Activated T-helper 17 cell treated with anti-CD3 and anti-CD28 coated beads, Interleukin-2, amount 50 U/mL, for 72 hours (primary cell): ENCODE results near the gene SMS. TPM values are rescaled to one million over a fixed set of nuclear protein-coding genes. Genes with fewer than 3 reads are reported as not detected.
A peak's percentile ranks its signal among the peaks of the same experiment; 100 is the strongest.

ENCODE experiments used
- ATAC-seq: fragments of 150-1000 bp; cut with Tn5 transposase; replicated peaks from 2 replicates; pipeline ENCODE4 v1.10.0; 2021; ENCODE audit warnings: mild to moderate bottlenecking, moderate library complexity
- H3K27ac Mint-ChIP-seq: one replicate; pipeline ENCODE4 v1.8.0; 2022; ENCODE audit warnings: mixed read lengths
- H3K27me3 Mint-ChIP-seq: one replicate; pipeline ENCODE4 v1.8.0; 2022; ENCODE audit warnings: mixed read lengths
- H3K36me3 Mint-ChIP-seq: one replicate; pipeline ENCODE4 v1.8.0; 2022; ENCODE audit warnings: low read depth, mild to moderate bottlenecking, mixed read lengths
- H3K4me1 Mint-ChIP-seq: one replicate; pipeline ENCODE4 v1.8.0; 2022; ENCODE audit warnings: mixed read lengths
- H3K4me3 Mint-ChIP-seq: one replicate; pipeline ENCODE4 v1.8.0; 2022; ENCODE audit warnings: mild to moderate bottlenecking, mixed read lengths
- H3K9me3 Mint-ChIP-seq: one replicate; pipeline ENCODE4 v1.8.0; 2022; ENCODE audit warnings: mixed read lengths
- total RNA-seq, 2 donors: library from RNA; stranded (reverse); gene quantifications; one replicate each; pipeline ENCODE4 v1.2.3, GENCODE V29; 2022

SMS gene
- total RNA-seq, 2 donors from 2014 or later = 102 to 109 TPM

GRCh38 chrX:21978346-21978745 is 37.8 kb downstream of the SMS start:
- no peak overlapping the region for H3K4me3 Mint-ChIP-seq
- no peaks in the 10 kb centered on the region for H3K9me3 Mint-ChIP-seq
- ATAC-seq = no peak
- H3K36me3 Mint-ChIP-seq = peaks cover 56% of the 10 kb centered on the region
- H3K27me3 Mint-ChIP-seq = no peaks in the 10 kb centered on the region
- H3K27ac Mint-ChIP-seq = no peak overlapping the region
- H3K4me1 Mint-ChIP-seq = peaks cover 11% of the 10 kb centered on the region

DNA sequence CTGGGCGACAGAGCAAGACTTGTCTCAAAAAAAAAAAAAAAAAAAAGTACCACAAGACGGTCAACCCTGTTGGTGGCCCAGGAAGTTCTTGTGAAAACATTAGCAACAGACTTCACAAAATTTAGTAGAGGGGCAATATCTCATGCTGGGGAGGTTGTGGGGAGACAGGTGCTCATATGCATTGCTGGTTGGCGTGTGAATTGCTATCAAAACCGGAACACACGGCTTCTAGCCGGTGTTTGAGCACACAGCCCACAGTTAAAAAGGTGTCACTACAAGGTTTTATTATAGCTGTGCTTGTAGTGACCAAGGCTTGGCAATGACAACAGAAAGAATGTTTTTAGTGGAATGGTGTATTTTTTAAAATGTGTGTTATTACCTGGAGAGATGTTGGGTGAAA is 41.8 kb downstream of the SMS start:
- no peak for ATAC-seq
- H3K27me3 Mint-ChIP-seq = no peaks in the 10 kb centered on the region
- H3K4me1 Mint-ChIP-seq = no peaks in the 10 kb centered on the region
- H3K4me3 Mint-ChIP-seq = no peak overlapping the region
- peaks cover 50% of the 10 kb centered on the region for H3K36me3 Mint-ChIP-seq
- H3K27ac Mint-ChIP-seq = no peak overlapping the region
- H3K9me3 Mint-ChIP-seq = no peaks in the 10 kb centered on the region

GRCh38 chrX:21985332-21985777 is 44.8 kb downstream of the SMS start:
- Mint-ChIP-seq H3K9me3 (no peaks in the 10 kb centered on the region), H3K36me3 (peaks cover 58% of the 10 kb centered on the region), H3K4me3 (no peak overlapping the region), H3K4me1 (no peaks in the 10 kb centered on the region), H3K27me3 (no peaks in the 10 kb centered on the region), H3K27ac (no peak overlapping the region)
- peak; percentile 77 for ATAC-seq

- Mint-ChIP-seq H3K4me3 (no peak overlapping the region), H3K9me3 (no peaks in the 10 kb centered on the region), H3K36me3 (peaks cover 69% of the 10 kb centered on the region), H3K27me3 (no peaks in the 10 kb centered on the region), H3K27ac (no peak overlapping the region), H3K4me1 (no peaks in the 10 kb centered on the region)
- ATAC-seq = no peak
Measured at GRCh38 chrX:21986596-21986995, 46.1 kb downstream of the SMS start.

DNA sequence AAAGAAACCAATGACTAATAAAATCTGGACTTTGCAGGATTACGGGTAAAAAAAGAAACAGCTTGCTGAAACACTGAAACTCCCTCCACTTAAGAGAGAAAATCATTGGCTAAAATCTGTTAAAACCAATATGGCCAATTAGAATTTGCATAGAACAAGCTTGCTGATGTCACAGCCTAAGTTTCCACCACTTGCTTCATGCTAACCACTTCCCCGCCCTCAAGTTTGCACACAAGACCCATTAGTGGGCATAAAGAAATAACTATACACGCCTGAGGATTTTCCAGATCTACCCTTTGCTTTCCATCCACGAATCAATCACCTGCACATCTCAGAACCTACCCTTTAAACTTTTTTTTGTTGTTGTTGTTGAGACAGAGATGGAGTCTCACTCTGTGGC is 48.9 kb downstream of the SMS start:
- ATAC-seq = peak; percentile 66
- H3K36me3 Mint-ChIP-seq = peaks cover 92% of the 10 kb centered on the region

GRCh38 chrX:21990832-21991231 is 50.3 kb downstream of the SMS start:
- Mint-ChIP-seq H3K27ac (no peak overlapping the region), H3K9me3 (no peaks in the 10 kb centered on the region), H3K4me3 (peak overlapping the region; percentile 10), H3K4me1 (no peaks in the 10 kb centered on the region), H3K36me3 (peaks cover 89% of the 10 kb centered on the region), H3K27me3 (no peaks in the 10 kb centered on the region)
- ATAC-seq = peak; percentile 31

More for the DNA sequence above, 48.9 kb downstream of the SMS start:
- H3K27ac Mint-ChIP-seq = peak overlapping the region; percentile 36
- H3K9me3 Mint-ChIP-seq = no peaks in the 10 kb centered on the region
- H3K4me3 Mint-ChIP-seq = no peak overlapping the region
- H3K27me3 Mint-ChIP-seq = no peaks in the 10 kb centered on the region
- no peaks in the 10 kb centered on the region for H3K4me1 Mint-ChIP-seq

DNA sequence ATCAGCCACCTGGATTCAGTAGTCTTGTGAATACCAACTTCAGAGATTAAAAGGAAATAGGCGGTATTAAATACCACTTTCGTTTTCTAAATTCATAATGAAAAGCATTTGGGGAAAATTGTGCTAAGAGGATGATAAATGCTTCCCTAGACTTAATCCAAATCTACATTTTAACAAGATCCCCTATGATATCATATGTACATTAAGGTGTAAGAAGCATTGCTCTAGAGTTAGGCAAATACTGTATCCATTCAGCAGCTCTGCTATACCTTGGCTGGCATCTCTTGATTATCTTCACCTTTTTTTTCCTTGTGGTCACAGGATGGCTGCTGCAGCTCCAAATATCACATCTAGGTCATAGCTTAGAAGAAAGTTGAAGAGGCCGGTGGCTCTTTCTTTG is 51.0 kb downstream of the SMS start:
- Mint-ChIP-seq H3K9me3 (no peaks in the 10 kb centered on the region), H3K4me3 (no peak overlapping the region), H3K36me3 (peaks cover 86% of the 10 kb centered on the region), H3K27ac (peak overlapping the region; percentile 25), H3K27me3 (no peaks in the 10 kb centered on the region), H3K4me1 (no peaks in the 10 kb centered on the region)
- ATAC-seq = peak; percentile 48

DNA sequence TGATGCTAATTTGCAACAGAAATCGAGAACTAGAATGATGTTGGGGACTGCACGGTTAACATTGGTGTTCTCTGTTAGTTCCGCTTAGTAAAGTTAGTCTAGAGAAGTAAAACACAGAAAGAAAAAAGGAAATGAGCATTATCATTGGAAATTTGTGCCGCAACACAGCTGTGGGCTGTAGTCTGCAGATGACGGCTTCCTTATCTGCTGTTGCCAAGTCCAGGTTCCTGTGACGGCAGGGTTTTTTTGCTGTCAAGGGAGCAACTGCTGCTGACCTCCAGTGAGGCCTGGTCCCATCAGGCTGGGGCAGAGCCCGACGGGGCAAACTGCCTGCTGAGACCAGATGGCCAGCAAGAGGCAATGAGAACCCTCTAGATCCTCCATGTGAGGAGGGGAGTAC is 52.8 kb downstream of the SMS start:
- H3K27ac Mint-ChIP-seq = no peak overlapping the region
- no peaks in the 10 kb centered on the region for H3K4me1 Mint-ChIP-seq
- no peaks in the 10 kb centered on the region for H3K9me3 Mint-ChIP-seq
- ATAC-seq = no peak
- H3K4me3 Mint-ChIP-seq = no peak overlapping the region
- no peaks in the 10 kb centered on the region for H3K27me3 Mint-ChIP-seq
- H3K36me3 Mint-ChIP-seq = peaks cover 70% of the 10 kb centered on the region

- H3K27me3 Mint-ChIP-seq = no peaks in the 10 kb centered on the region
- H3K9me3 Mint-ChIP-seq = no peaks in the 10 kb centered on the region
- H3K4me1 Mint-ChIP-seq = no peaks in the 10 kb centered on the region
- no peak overlapping the region for H3K27ac Mint-ChIP-seq
- H3K4me3 Mint-ChIP-seq = no peak overlapping the region
- H3K36me3 Mint-ChIP-seq = peaks cover 34% of the 10 kb centered on the region
- ATAC-seq = no peak
Measured at GRCh38 chrX:21996872-21997455, 56.5 kb downstream of the SMS start.

DNA sequence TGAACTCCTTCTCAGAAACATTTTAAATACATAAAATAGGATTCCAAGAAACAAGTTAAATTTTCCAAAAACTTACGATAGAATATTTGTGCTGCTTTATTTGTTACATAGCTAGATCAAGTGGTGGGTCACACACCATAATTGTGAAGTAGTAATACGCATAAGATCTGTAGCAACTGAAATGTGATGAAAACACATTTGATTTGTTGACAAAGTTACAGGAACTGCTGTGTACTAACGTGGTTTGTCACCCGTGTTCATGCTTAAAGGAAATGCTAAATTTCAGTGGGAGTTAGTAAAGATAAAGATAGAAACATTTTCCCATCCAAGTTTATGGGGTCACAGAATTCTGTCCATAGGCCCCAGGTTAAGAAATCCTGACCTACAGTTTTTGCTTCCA is 57.5 kb downstream of the SMS start:
- H3K4me3 Mint-ChIP-seq = no peak overlapping the region
- H3K4me1 Mint-ChIP-seq = no peaks in the 10 kb centered on the region
- peaks cover 33% of the 10 kb centered on the region for H3K36me3 Mint-ChIP-seq
- no peaks in the 10 kb centered on the region for H3K9me3 Mint-ChIP-seq
- no peak overlapping the region for H3K27ac Mint-ChIP-seq
- ATAC-seq = no peak
- H3K27me3 Mint-ChIP-seq = no peaks in the 10 kb centered on the region

GRCh38 chrX:22004866-22005265 is 64.4 kb downstream of the SMS start:
- Mint-ChIP-seq H3K27ac (no peak overlapping the region), H3K27me3 (no peaks in the 10 kb centered on the region), H3K36me3 (peaks cover 17% of the 10 kb centered on the region), H3K4me3 (no peak overlapping the region), H3K9me3 (no peaks in the 10 kb centered on the region), H3K4me1 (no peaks in the 10 kb centered on the region)
- no peak for ATAC-seq

- H3K27ac Mint-ChIP-seq = no peak overlapping the region
- no peaks in the 10 kb centered on the region for H3K36me3 Mint-ChIP-seq
- H3K27me3 Mint-ChIP-seq = no peaks in the 10 kb centered on the region
- H3K9me3 Mint-ChIP-seq = no peaks in the 10 kb centered on the region
- no peak for ATAC-seq
- H3K4me1 Mint-ChIP-seq = no peaks in the 10 kb centered on the region
- H3K4me3 Mint-ChIP-seq = no peak overlapping the region
Measured at GRCh38 chrX:22012051-22012450, 71.5 kb downstream of the SMS start.

- no peak for ATAC-seq
- Mint-ChIP-seq H3K4me1 (no peaks in the 10 kb centered on the region), H3K36me3 (no peaks in the 10 kb centered on the region), H3K4me3 (no peak overlapping the region), H3K27ac (no peak overlapping the region), H3K9me3 (no peaks in the 10 kb centered on the region), H3K27me3 (no peaks in the 10 kb centered on the region)
Measured at GRCh38 chrX:22012931-22013330, 72.4 kb downstream of the SMS start.

GRCh38 chrX:22015139-22015750 is 74.7 kb downstream of the SMS start:
- no peaks in the 10 kb centered on the region for H3K27me3 Mint-ChIP-seq
- no peaks in the 10 kb centered on the region for H3K9me3 Mint-ChIP-seq
- no peak for ATAC-seq
- no peaks in the 10 kb centered on the region for H3K36me3 Mint-ChIP-seq
- H3K4me1 Mint-ChIP-seq = no peaks in the 10 kb centered on the region
- no peak overlapping the region for H3K4me3 Mint-ChIP-seq
- H3K27ac Mint-ChIP-seq = no peak overlapping the region

GRCh38 chrX:22021751-22022324 is 81.3 kb downstream of the SMS start:
- no peak for ATAC-seq
- H3K9me3 Mint-ChIP-seq = no peaks in the 10 kb centered on the region
- no peak overlapping the region for H3K27ac Mint-ChIP-seq
- H3K4me3 Mint-ChIP-seq = no peak overlapping the region
- no peaks in the 10 kb centered on the region for H3K4me1 Mint-ChIP-seq
- no peaks in the 10 kb centered on the region for H3K36me3 Mint-ChIP-seq
- H3K27me3 Mint-ChIP-seq = no peaks in the 10 kb centered on the region
